C1 segment of cervical spinal cord (tissue), 14 donors: Measurements from ENCODE around the gene LDLRAD3.

Experiments
- DNase-seq, 14 donors: peaks; one replicate each; lab custom pipeline; 2025; lab: John Stamatoyannopoulos, UW

Gene LDLRAD3

GRCh38 chr11:36130401-36130800 is 186.5 kb downstream of the LDLRAD3 start:
- no peak for DNase-seq

DNA sequence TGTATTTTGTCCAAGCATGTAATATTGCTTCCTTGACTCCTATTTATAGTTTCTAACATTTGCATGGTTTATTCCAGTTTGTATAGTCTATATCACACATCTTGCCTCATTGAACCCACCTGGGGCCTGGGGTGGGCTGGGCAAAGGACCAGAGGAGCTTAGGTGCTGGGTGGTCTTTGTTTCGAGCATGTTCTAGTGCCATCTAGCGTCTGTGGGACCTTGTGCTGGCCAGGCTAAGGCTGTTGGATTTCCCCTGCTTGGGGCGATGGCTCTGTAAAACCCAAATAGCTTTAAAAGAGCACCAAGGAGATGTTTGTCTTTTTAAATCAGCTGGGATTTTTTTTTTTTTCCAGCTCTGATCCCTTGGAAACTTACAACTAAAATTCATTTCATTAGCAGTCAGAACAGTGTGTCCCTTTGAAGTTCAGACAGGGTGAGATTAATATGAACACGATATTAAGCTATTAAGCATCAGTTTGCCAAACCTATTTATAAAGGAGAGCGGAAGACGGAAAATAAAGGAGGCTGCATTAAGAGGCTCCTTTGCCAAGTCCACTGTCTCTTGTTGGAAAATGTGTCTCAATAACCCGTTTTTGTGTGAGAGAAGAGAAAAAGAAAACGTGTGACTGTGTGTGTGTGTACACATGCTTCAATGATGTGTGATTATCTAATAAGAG is 188.0 kb downstream of the LDLRAD3 start:
- peak in 13 of 14 donors; percentile 3 to 75 (median 38) for DNase-seq

DNA sequence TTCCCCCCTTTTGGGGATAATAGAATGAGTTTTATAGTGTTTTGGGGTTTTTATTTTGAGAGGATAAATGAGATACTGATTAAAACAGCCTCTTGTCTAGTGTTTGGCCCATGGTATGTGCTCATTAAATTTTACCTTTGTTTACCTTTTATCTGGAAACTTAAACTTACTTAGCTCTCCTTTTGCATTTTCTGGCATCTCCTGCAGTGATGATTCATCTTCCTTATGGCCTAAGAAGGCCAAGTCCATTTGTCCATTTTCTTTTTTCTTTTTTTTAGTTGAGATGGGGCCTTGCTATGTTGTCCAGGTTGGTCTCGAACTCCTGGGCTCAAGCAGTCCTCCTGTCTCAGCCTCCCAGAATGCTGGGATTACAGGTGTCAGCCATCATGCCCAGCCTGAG is 189.1 kb downstream of the LDLRAD3 start:
- DNase-seq, result no peak

DNA sequence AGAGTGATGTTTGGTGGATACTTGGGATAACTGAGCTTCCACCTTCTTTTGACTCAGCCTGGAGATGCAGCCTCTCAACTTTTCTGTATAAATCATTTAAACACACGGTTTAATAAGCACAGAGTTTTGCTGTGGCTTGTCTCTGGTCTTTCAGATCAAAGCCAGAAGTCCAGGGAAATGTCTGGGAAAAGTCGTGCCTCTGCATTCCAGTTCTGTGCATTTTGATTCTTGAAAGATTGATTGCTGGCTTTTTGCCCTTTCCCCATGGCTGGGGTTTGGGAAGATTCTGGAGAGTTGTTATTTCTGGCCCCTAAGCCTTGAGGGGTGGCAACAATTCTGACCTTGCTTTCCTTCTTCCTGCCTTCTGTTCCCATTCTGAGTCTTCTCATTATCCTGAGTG is 191.2 kb downstream of the LDLRAD3 start:
- DNase-seq, result no peak

- no peak for DNase-seq
These were observed 195.9 kb downstream of the LDLRAD3 start for GRCh38 chr11:36139767-36140166.

DNA sequence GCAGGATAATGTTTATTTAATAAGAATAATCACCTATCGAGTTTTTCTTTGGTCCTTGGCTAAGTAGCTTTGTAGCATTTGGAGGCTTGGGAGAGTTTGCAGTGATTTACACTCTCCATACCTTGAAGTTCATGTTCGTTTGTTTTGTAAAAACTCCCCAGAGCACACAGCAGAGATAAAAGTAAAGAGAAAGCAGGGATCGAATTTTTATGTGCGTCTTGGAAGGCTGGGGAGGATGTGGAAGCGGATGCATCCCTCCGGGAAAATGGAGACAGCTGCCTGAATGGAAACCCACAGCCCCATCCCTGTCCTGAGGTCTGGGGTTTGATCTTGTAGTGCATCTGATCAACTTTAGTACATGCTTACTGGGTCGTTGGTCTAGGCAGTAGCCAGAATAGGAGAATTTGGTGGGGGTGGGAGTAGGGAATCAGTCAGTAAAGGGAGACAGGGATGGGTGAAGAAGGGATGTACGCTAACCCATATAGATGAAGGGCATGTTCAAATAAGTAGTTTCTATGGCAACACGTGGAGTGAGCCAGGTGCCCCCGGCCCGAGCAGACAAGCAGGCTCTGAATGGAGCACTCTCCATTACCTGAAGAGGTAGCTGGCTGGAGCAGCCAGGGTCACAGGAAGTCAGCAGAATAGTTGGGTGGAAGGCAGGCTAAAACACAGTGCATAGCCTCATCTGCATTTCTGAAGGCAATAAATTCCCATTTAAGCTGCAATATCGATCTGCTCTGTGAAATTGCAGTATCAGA is 197.5 kb downstream of the LDLRAD3 start:
- DNase-seq, result no peak

- no peak for DNase-seq
These were observed 198.1 kb downstream of the LDLRAD3 start for GRCh38 chr11:36141956-36142355.

- DNase-seq, result no peak
These were observed 198.6 kb downstream of the LDLRAD3 start for GRCh38 chr11:36142439-36142838.

DNA sequence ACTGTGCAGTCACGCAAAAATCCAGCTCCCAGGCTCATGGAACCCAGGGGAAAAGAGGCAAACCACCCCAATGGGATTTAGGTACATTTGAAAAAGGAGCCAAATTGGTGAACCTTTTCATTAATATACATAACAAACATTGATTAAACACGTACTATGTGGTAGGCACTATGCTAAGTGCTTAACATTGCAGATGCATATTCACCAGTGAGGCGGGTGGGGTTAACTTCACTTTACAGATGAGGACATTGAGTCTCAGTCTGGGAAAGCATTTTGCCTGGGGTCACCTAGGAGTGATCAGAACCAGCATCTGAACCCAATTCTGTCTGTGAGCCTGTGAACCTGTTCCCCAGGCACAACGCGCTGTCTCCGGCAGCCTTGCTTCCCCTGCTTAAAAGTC is 199.0 kb downstream of the LDLRAD3 start:
- no peak for DNase-seq

- peak in 1 of 14 donors; percentile 14 for DNase-seq
These were observed 202.6 kb downstream of the LDLRAD3 start for GRCh38 chr11:36146437-36146836.

GRCh38 chr11:36147491-36147890 is 203.6 kb downstream of the LDLRAD3 start:
- DNase-seq, result no peak

DNA sequence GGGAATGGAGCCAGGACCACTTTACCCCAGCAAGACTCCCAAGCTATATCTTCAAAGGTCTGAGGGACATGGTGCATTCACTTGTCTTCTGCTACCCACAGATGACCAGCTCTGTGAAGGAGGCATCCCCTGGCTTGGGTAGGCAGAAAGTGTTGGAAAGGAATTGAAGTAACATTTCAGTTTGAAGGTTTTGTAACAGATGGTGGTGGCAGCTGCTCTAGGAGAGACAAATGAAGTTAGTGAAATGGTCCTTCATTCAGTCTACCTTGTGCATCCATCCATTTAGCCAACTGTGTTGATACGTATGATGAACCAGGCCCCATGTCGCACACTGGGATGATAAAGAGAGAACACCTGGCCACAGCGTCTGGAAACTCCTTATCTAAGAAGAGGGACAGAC is 204.8 kb downstream of the LDLRAD3 start:
- DNase-seq, result peak in 1 of 14 donors; percentile 48

DNA sequence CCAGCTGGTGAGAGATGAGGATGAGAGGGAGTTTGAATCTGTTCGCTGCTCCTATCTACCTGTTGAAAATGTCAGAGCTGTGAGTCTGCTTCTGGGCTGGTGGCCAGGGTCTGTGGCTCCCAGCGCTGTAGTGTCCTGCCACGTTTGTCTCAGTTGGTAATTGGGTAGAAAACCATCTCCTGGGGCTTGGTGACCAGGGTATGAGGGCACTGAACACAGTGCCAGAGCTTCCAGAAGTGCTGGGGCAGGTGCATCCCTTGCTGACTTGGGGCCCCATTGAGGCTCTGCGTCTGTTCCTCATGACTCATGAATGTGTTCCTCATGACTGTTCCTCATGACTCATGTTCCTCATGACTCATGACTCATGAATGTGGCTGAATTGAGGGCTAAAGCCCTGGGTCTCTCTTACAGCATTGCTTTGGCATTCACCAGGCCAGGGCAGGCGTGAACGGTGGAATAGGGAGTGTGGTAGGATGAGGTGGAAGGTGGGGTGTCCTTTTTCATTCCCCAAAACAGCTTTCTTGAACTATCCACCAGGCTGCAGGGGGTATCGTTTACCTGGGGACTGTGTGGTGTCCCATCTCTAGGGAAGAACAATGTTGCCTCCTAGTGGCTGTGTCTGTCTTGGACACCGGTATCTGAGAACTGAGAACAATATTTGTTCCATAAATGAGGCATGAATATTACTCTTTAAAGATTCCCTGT is 205.8 kb downstream of the LDLRAD3 start:
- DNase-seq, result peak in 2 of 14 donors; percentile 54 to 60

DNA sequence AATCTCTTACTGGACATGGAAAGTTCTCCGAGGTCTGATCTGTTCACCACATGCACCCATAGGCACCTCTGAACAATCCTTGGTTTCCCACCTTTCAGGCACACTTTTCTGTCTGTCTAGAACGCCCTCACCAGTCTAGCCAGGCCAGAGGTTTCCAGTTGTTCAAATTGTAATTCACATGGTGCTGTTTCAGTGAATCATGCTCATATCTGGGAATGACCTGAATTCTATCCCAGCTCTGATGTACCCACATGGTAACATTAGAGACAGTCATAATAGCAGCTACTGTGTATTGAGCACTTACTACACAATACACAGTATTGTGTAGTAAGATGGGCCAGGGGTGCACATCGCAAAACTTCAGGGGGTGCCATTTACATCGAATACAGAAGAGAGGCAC is 207.1 kb downstream of the LDLRAD3 start:
- DNase-seq, result no peak

DNA sequence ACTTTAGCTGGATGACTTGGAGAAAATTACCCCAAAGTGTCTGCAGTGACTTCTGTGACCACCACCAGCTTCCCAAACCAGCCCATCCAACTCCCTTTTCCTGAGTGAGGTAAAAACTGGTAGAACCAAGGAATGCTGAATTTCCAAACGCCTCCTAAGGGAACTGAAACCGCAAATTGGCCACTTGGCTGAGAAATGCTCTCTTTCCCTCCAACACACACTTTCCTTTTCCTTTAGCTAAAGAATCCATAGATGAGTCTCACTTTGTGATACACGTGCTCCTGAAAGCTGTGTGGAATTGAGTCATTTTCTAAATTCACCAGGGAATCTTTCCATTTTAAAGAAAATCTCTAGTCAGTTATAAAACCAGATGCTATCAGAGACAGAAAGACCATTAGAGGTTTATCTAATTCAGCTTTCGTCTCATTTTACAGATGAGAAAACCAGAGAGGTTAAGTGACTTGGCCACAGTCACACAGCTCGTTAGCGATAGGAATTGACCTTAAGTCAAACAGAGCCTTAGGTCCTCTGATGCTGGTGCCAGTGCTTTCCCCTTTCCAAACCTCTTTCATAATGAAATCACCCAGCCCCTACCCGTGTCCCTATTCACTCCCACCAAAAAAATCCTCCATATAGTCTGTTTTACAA is 208.2 kb downstream of the LDLRAD3 start:
- no peak for DNase-seq

- no peak for DNase-seq
These were observed 209.7 kb downstream of the LDLRAD3 start for GRCh38 chr11:36153551-36153950.

- no peak for DNase-seq
These were observed 211.3 kb downstream of the LDLRAD3 start for GRCh38 chr11:36155124-36155561.

DNA sequence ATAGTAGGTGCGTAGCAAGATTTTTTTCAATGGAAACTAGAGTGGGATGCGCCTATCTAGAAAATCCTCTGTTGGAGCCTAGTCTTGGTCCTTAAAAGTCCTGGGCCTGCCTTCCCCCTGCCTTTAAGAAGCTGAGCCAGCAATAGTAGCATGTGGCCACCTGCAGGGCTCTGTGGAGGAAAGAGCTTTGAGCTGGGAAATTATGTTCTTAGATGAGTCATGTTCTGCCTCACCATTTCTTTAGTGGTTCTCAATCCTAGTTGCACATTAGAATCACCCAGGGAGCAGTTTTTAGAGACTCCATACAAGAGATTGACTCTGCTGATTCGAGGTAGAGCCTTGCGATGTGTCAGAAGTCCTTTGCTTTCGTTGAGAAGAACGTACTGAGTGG is 211.9 kb downstream of the LDLRAD3 start:
- DNase-seq, result no peak

GRCh38 chr11:36156161-36156816 is 212.4 kb downstream of the LDLRAD3 start:
- DNase-seq, result peak in 12 of 14 donors; percentile 15 to 84 (median 40)

GRCh38 chr11:36156817-36157519 is 213.1 kb downstream of the LDLRAD3 start:
- peak in 1 of 14 donors; percentile 38 for DNase-seq

GRCh38 chr11:36160091-36160490 is 216.2 kb downstream of the LDLRAD3 start:
- DNase-seq, result no peak
